ENCODE measurements around the gene PLOD1.

DNA sequence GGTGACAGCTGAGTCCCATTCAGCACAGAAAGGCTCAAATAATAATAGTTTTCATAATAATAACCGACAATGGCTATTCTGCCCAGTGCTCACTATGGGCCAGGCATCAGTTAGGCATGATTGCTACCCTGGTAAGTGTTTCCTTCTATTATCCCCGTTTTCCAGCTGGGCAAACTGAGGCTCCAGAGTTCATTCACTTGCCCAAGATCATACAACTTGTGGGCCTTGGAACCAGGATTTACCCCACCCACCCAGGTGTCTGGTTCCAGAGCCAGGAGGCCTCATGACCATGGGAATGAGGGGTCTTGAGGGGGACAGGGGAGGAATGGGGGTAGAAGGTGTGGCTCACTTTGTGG lies 518 bp downstream of the PLOD1 start:
- TF ChIP-seq EZH2 (IDR thresholded peaks at IDR 0.05; ENCODE audit: low read length) (no peak), CTCF (optimal IDR thresholded peaks at IDR 0.05 in 1 of 3, IDR thresholded peaks at IDR 0.05 in 1 of 3, conservative IDR thresholded peaks at IDR 0.05 in 1 of 3; ENCODE audit: extremely low read depth in 1 of 3, insufficient read depth in 2 of 3, low read length in 3 of 3) (no peak)
